Neuron (in vitro differentiated cells): ENCODE data around the gene ZNF200.
A peak's percentile ranks its signal among the peaks of the same experiment; 100 is the strongest.

Source experiments
- H2AFZ ChIP-seq: one replicate; pipeline ENCODE4 v1.6.1; 2013; ENCODE audit warnings: low read depth, mild to moderate bottlenecking, inconsistent platforms, low read length, moderate library complexity
- H3K27me3 ChIP-seq: one replicate; pipeline ENCODE4 v1.6.1; 2013; ENCODE audit warnings: low read length; ENCODE audit not compliant: insufficient read depth
- H3K36me3 ChIP-seq: one replicate; pipeline ENCODE4 v1.6.1; 2013; ENCODE audit warnings: low read length; ENCODE audit not compliant: insufficient read depth
- H3K4me1 ChIP-seq: one replicate; pipeline ENCODE4 v1.6.1; 2013; ENCODE audit warnings: low read length; ENCODE audit not compliant: insufficient read depth
- H3K4me3 ChIP-seq: 2 replicates; pipeline ENCODE4 v1.5.1; 2013; ENCODE audit warnings: mild to moderate bottlenecking, low read length, moderate library complexity
- H3K9me3 ChIP-seq: one replicate; pipeline ENCODE4 v1.6.1; 2013; ENCODE audit warnings: low read length

The ZNF200 gene

DNA sequence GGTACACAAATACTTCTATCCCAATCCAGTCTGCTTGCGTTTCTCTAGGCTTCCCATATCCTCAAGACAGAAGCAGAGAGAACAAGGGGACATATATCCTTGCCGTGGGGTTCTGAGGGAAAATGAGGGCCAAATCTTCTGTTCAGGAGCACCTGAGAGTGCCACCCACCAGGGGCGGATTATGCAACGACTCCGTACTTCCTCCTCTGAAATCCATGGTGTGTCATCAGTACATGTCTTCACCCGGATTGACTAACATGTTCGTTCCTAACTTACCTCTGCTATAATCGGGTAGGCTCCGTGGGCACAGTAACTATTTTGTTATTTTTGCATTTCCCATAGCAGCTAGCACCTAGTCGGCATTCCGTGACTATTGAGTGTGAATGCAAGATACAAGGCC, 7.8 kb upstream of the ZNF200 start:
- H3K9me3 ChIP-seq: peaks cover 2% of the 10 kb centered on the region
- no peak overlapping the region for H3K4me3 ChIP-seq
- no peaks in the 10 kb centered on the region for H3K36me3 ChIP-seq
- peaks cover 30% of the 10 kb centered on the region for H3K27me3 ChIP-seq
- H3K4me1 ChIP-seq: no peaks in the 10 kb centered on the region
- H2AFZ ChIP-seq: no peak overlapping the region

DNA sequence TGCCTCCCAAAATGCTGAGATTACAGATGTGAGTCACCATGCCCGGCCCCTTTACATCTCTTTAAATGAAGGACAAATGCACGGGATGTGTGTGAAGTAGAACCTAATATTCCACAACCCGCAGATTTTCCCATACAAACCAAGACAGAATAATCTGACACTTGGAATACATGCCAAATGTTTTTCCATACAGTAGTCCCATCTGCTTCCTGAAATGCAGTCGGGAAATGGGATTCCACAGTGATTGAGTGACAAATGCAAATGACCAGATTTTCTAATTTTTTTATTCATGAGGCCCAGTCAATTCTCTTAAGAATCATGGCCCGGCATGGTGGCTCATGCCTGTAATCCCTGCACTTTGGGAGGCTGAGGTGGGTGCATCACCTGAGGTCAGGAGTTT, 6.8 kb upstream of the ZNF200 start:
- Histone ChIP-seq H3K4me3 (no peak overlapping the region), H3K9me3 (peaks cover 2% of the 10 kb centered on the region), H3K36me3 (no peaks in the 10 kb centered on the region), H3K27me3 (peaks cover 24% of the 10 kb centered on the region), H3K4me1 (no peaks in the 10 kb centered on the region), H2AFZ (no peak overlapping the region)

DNA sequence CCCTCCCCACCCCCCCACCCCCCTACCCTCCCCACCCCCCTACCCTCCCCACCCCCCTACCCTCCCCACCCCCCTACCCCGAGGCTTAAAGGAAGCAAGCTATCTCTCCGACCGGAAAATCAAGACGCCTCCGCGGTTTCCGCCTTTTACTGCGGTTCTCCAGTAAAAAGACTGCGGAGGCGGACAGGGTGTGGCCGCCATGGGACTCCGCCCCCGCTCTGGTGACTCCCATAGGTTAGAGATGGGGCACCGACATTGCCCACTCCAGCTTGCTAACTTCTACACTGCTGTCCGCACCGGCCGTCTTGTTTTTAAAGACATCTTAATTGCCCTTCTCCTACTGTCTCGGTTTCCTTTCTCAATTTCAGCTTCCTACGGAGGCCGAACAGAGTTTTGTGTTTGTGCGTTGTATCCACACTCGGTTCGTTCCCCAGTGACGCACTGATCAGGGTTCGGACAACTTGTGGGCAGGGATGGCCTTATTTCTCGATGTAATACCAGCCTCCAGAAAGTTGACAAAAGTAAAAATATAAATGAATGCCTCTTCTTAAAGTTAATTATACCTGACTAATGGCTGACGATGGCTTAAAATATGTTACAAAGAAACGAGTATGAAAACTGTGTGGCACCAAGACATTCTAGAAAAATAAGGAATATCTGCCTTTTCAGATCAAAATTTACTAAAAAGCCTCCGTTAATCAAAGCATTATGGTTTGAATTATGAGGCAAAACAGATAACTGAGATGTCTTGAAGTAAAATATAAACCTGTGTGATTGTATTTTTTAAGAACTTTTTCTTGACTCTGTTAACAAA, 1.1 kb upstream of the ZNF200 start:
- Histone ChIP-seq H2AFZ (no peak overlapping the region), H3K4me3 (no peak overlapping the region), H3K4me1 (peaks cover 6% of the 10 kb centered on the region), H3K9me3 (peaks cover 2% of the 10 kb centered on the region), H3K36me3 (peaks cover 26% of the 10 kb centered on the region), H3K27me3 (no peaks in the 10 kb centered on the region)

DNA sequence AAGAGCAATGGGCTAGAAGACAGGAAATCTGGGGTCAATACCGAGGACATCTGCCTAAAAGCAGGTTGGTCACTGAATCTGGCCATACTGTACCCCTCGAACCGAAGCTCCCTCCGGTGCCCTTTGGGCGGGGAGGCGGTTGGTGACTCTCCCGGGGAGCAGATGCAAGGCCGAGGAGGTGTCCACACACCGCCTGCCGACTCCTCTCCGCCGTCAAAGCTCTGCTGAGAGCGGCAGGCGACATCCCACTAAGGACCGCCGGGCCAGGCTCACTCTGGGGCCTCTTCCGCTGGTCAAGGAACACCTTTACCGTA, 458 bp downstream of the ZNF200 start:
- H3K27me3 ChIP-seq: no peaks in the 10 kb centered on the region
- H3K4me1 ChIP-seq: peaks cover 6% of the 10 kb centered on the region
- H3K4me3 ChIP-seq: peak overlapping the region; percentile 74
- H3K9me3 ChIP-seq: peaks cover 7% of the 10 kb centered on the region
- H3K36me3 ChIP-seq: peaks cover 39% of the 10 kb centered on the region
- peak overlapping the region; percentile 42 for H2AFZ ChIP-seq

GRCh38 chr16:3223913-3224515, 10.9 kb downstream of the ZNF200 start:
- Histone ChIP-seq H3K4me3 (no peak overlapping the region), H3K27me3 (no peaks in the 10 kb centered on the region), H2AFZ (no peak overlapping the region), H3K4me1 (no peaks in the 10 kb centered on the region), H3K9me3 (peaks cover 42% of the 10 kb centered on the region), H3K36me3 (peaks cover 57% of the 10 kb centered on the region)

DNA sequence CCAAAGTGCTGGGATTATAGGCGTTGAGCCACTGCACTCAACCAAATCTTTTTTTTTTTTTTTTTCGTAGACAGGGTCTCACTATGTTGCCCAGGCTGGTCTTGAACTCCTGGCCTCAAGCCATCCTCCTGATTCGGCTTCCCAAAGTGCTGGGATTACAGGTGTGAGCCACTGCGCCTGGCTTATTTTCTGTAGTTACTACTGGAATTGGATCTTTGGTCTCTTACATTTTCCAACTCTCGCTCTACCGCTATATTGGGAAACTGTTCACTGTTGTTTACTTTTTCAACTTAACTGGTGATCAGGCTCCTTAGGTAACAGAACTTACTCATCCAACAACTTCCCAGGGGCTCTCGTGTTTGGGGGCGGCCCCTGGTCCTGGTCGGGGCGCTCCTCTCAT, 14.1 kb downstream of the ZNF200 start:
- H3K36me3 ChIP-seq: peaks cover 33% of the 10 kb centered on the region
- H3K4me1 ChIP-seq: no peaks in the 10 kb centered on the region
- peaks cover 32% of the 10 kb centered on the region for H3K9me3 ChIP-seq
- no peak overlapping the region for H2AFZ ChIP-seq
- H3K27me3 ChIP-seq: no peaks in the 10 kb centered on the region
- no peak overlapping the region for H3K4me3 ChIP-seq

- no peaks in the 10 kb centered on the region for H3K36me3 ChIP-seq
- H3K4me1 ChIP-seq: no peaks in the 10 kb centered on the region
- H2AFZ ChIP-seq: no peak overlapping the region
- no peaks in the 10 kb centered on the region for H3K9me3 ChIP-seq
- H3K27me3 ChIP-seq: no peaks in the 10 kb centered on the region
- H3K4me3 ChIP-seq: no peak overlapping the region
These were observed 18.7 kb downstream of the ZNF200 start for GRCh38 chr16:3216263-3216640.

GRCh38 chr16:3215601-3216262, 19.2 kb downstream of the ZNF200 start:
- Histone ChIP-seq H3K4me3 (no peak overlapping the region), H3K4me1 (no peaks in the 10 kb centered on the region), H3K36me3 (no peaks in the 10 kb centered on the region), H3K27me3 (no peaks in the 10 kb centered on the region), H2AFZ (no peak overlapping the region), H3K9me3 (no peaks in the 10 kb centered on the region)

DNA sequence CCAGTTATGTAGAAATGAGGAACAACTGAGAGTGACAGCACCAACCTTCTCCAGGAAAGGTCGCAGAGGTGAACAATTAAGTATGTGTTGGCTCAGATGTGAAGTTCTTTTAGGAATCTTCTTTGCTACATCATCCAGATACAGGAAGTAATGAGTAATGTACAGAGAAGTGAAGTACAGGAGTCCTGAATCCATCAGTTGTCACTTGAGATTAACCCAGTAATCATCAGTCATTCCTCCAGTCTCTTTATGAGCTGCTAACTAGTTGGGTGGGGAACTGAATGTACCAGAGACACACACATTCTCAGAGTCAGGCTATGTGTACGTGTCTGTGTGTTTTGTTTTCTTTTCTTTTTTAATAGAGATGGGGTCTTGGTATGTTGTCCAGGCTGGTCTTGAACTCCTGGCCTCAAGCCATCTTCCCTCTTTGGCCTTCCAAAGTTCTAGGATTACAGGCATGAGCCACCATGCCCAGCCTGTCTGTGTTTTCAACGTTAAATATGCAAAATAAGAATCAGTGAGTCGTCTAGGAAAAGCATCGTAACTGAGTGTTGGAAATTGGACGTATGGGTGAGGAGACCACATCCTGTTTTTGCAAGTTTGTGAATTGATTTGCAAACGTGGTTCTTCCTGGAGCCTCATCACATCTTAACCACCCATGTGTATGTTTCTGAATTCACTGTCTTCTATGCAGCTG, 19.9 kb downstream of the ZNF200 start:
- Histone ChIP-seq H3K4me1 (no peaks in the 10 kb centered on the region), H3K9me3 (no peaks in the 10 kb centered on the region), H3K36me3 (no peaks in the 10 kb centered on the region), H3K4me3 (no peak overlapping the region), H3K27me3 (no peaks in the 10 kb centered on the region), H2AFZ (no peak overlapping the region)

DNA sequence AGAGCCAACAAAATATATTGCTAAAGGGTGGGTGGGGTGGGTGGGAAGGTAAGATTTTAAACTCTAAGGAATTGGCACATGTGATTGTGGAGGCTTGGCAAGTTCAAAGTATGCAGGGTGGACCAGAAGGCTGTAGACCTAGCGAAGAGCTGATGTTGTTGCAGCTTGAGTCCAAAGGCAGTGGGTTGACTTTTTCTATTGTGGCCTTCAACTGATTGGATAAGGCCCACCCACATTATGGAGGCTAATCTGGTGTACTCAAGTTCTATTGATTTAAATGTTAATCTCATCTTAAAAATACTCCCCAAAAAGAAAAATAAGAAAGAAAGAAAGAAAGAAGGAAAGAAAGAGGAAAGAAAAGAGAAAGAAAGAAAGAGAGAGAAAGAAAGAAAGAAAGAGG, 22.4 kb downstream of the ZNF200 start:
- Histone ChIP-seq H3K27me3 (no peaks in the 10 kb centered on the region), H3K4me3 (no peak overlapping the region), H3K9me3 (peaks cover 1% of the 10 kb centered on the region), H3K4me1 (no peaks in the 10 kb centered on the region), H2AFZ (no peak overlapping the region), H3K36me3 (no peaks in the 10 kb centered on the region)

GRCh38 chr16:3212006-3212405, 23.0 kb downstream of the ZNF200 start:
- H3K36me3 ChIP-seq: no peaks in the 10 kb centered on the region
- H3K4me3 ChIP-seq: no peak overlapping the region
- H3K9me3 ChIP-seq: peaks cover 1% of the 10 kb centered on the region
- no peaks in the 10 kb centered on the region for H3K27me3 ChIP-seq
- H2AFZ ChIP-seq: no peak overlapping the region
- no peaks in the 10 kb centered on the region for H3K4me1 ChIP-seq

- H3K4me1 ChIP-seq: peaks cover 14% of the 10 kb centered on the region
- H2AFZ ChIP-seq: no peak overlapping the region
- H3K9me3 ChIP-seq: peaks cover 3% of the 10 kb centered on the region
- no peaks in the 10 kb centered on the region for H3K36me3 ChIP-seq
- H3K27me3 ChIP-seq: no peaks in the 10 kb centered on the region
- H3K4me3 ChIP-seq: no peak overlapping the region
These were observed 27.6 kb downstream of the ZNF200 start for GRCh38 chr16:3207086-3207953.
